Muscle of arm (tissue), 12 donors: ENCODE results near the gene TM9SF4. TPM values are rescaled to one million over a fixed set of nuclear protein-coding genes. Genes with fewer than 3 reads are reported as not detected.
"Not testable (repeated sequence)": the region's sequence is repeated elsewhere in the genome, so short reads cannot be mapped to it uniquely, and the experiment has no call there.

Experiments
- DNase-seq: peaks from one replicate; pipeline ENCODE4 v3.0.0-alpha.2; 2013
- polyA plus RNA-seq, 12 donors: library from polyadenylated mRNA; unstranded; fragments of 120-200 nt; gene quantifications; one replicate each; pipeline ENCODE4 v1.2.1, GENCODE V29; 2013; ENCODE audit not compliant: insufficient read length in 12 of 12

The TM9SF4 gene
- polyA plus RNA-seq, 12 donors, result 37.7 to 58.7 (median 44.8) TPM; not detected in 1

DNA sequence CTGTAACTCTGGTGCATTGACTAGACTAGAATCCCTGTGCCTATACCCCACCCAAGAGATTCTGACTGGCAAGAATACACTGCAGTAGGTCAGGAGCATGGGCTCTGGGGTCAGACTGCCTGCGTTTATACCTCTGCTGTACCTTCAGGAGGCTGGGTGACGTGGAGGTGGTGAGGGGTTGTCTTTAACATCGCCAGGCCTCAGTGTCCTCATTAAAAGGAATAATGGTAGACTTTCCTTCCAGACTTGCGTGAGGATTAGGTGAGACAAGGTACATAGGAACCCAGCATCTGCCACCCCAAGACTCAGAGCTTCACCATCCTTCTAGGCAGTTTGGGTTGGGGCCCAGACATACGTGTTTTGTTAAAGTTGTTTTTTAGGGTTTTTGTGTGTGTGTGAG is 44.3 kb downstream of the TM9SF4 start:
- no peak for DNase-seq

DNA sequence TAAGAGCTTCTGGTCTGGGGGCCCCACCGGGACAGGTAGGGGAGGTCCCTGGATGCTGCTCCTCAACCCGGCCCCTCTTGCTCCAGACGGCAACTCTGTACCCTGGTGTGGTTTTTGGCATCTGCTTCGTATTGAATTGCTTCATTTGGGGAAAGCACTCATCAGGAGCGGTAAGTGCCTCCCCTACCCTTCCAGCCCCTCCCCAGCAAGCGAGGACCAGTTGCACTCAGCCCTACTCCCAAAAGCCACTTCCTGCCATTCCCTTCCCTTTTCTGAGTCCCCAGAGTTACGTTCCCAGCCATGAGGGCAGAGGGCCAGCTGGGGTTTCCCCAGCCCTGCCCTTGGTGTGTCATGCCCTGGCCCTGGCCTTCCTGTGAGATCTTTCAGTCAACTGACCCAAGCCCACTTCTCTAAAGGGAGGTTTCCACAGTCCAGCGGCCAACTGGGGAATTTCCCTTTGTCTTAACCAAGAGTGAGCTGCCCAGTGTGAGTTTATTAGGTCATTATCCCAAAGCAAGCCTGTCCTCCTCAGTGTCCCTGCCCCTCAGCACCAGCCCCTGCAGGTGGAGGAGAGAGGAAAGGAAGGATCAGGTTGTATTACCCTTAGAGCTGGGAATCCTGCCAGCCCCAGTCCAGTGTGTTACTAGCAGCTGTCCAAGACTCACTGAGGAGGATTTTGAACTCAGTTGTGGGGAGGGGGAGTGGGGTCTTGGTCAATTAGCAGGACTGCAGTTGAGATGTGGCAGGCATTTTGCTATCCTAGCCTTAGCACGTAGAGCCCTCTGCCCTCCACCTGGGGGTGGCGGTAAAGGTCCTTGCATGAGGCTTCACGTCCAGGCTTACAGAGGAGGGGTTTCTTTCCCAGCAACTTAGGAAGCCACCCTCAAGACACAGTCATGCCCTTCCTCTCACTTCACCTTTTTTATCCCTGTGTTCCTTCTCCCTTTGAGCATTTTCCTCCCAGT is 45.8 kb downstream of the TM9SF4 start:
- DNase-seq, result peak; percentile 48

GRCh38 chr20:32157611-32158010 is 48.1 kb downstream of the TM9SF4 start:
- DNase-seq, result no peak

- no peak for DNase-seq
These were observed 48.8 kb downstream of the TM9SF4 start for GRCh38 chr20:32158351-32158750.

DNA sequence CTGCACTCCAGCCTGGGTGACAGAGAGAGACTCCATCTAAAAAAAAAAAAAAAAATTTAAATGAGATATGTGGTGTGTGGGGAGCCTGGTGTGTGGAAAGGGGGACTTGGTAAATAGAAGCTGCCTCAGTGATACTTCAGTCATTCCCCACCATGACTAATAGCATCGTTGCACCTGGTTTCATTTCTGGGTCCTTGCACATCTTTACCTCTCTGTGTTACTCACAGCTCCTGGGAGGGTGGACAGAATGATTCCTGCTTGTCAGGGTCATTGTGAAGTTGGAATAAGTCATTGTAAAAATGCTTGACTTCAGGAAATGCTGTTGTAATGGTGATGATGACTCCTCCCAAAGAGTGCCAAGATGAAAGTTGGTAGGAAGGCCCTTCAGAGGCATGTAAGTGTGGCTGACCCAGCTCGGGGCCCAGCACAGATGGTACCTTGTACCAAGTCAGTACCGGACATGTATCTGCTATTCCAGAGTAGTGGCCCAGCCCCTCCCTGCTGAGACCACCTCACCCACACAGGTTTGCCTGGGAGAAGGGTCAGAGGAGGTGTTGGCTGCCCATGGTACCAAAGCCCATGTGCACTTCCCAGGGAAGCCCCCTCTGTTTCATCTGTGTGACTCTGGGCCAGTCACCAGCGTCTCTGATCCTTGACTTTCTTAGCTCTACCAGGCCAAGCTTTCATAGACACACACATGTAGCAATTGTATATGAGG is 49.6 kb downstream of the TM9SF4 start:
- DNase-seq, result no peak

DNA sequence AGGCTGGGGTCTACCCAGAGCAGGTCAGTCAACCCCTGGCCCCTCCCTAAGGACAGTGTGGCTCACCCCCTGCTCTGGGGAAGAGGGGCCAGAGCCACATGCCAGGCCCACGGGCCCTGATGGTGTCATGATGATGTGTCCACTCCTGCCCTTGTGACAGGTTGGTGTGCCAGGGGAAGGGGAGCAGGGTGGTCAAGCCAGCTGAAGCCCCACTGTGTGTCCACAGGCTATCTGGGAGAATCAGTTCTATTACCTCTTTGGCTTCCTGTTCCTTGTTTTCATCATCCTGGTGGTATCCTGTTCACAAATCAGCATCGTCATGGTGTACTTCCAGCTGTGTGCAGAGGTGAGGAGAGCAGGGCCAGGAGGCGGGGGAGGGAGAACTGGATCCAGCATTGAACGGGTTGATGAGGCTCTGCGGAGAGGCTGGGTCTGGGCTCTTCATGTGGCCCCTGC is 50.3 kb downstream of the TM9SF4 start:
- no peak for DNase-seq

- DNase-seq, result no peak
These were observed 50.8 kb downstream of the TM9SF4 start for GRCh38 chr20:32160341-32160740.

GRCh38 chr20:32162351-32162750 is 52.8 kb downstream of the TM9SF4 start:
- no peak for DNase-seq

DNA sequence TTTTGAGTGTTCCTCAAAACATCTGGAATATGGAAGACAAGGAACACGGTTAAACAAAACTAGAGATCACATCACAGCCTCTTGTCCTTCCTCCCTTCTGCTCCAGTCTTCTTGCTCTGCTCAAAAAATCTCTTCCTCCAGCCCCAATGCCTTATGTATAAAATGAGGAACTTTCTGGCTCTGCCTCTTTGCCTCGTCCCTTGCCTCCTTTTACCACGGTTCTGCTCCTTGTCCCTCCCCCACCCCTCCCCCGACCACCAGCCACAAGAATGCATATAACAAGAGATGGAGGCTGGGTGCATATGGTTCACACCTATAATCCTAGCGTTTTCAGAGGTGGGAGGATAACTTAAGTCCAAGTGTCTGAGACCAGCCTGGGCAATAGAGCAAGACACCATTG is 54.4 kb downstream of the TM9SF4 start:
- DNase-seq, result no peak

DNA sequence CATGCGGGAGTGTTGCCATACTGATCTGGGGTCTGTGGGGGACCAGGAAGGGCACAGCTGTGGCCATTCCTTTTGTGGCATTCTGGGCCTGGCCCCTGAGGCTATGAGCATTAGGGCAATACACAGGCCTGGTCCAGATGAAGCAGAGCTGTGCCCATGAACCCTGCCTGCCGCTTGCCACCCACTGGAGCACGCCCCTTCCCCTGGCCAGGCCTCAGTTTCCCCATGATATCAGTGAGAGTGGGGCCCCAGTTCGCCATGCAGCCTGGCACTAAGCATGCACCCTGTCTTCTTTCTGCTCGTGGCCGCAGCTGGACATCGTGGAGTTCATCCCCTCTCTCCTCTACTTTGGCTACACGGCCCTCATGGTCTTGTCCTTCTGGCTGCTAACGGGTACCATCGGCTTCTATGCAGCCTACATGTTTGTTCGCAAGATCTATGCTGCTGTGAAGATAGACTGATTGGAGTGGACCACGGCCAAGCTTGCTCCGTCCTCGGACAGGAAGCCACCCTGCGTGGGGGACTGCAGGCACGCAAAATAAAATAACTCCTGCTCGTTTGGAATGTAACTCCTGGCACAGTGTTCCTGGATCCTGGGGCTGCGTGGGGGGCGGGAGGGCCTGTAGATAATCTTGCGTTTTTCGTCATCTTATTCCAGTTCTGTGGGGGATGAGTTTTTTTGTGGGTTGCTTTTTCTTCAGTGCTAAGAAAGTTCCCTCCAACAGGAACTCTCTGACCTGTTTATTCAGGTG is 55.6 kb downstream of the TM9SF4 start:
- DNase-seq, result no peak

- no peak for DNase-seq
These were observed 56.5 kb downstream of the TM9SF4 start for GRCh38 chr20:32165836-32166545.

DNA sequence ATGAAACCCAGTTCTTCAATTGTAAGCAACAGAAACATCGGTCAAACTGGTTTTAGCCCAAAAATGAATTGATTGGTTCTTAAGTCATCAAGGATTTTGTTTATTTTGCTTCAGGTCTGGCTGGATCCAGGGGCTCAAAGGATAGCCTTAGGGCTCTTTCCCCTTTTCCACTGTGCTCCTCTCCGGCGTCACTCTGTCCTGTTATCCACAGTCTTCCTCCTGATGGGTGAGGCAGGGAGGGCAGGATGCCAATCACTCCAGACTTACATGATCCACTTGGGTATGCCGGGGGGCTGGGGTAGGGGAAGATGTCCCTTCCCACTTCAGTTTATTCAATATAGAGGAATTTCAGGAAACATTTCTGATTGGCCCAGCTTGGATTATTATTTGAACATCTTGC is 58.0 kb downstream of the TM9SF4 start:
- DNase-seq, result no peak

- no peak for DNase-seq
These were observed 58.8 kb downstream of the TM9SF4 start for GRCh38 chr20:32168184-32168910.

GRCh38 chr20:32177696-32178095 is 68.2 kb downstream of the TM9SF4 start:
- not testable (repeated sequence) for DNase-seq

DNA sequence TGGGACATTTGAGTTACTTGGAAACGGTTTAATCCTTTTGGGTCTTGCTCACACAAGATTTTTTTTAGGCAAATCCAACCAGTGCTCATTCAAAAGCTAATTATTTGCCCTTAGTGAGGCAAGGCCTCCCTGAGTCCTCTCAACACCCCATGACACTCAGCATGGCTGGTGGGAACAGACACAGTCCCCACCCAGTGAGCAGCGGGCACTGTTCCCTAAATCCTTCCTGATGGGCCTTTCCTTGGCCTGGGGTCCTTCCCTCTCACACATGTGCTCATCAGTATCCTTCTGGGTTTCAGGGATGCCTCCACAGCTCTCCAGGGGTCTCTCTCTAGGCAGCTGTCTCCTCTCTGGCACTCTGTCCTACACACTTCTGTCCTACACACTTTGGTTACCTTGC is 70.0 kb downstream of the TM9SF4 start:
- DNase-seq, result no peak

- DNase-seq, result no peak
These were observed 70.4 kb downstream of the TM9SF4 start for GRCh38 chr20:32179934-32180333.

DNA sequence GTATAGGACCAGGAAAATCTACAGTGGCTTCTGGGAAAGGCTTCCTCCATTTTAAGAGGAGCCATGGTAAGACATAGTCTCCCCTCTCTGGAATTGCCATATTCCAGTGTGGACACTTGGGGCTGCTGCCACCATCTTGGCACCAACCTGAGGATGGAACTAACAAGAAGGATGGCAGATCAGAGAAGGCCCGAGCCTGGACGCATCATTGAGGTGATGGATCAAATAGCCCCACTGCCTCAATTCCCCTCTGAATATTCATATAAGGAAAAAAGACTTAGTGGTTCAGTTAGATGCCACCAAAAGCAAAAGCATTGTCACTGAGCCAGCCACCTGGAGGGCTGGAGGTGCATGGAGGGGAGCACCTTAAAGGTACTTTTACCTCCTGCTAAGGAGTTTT is 72.1 kb downstream of the TM9SF4 start:
- no peak for DNase-seq

GRCh38 chr20:32183947-32184635 is 74.6 kb downstream of the TM9SF4 start:
- no peak for DNase-seq

GRCh38 chr20:32184961-32185603 is 75.6 kb downstream of the TM9SF4 start:
- no peak for DNase-seq

DNA sequence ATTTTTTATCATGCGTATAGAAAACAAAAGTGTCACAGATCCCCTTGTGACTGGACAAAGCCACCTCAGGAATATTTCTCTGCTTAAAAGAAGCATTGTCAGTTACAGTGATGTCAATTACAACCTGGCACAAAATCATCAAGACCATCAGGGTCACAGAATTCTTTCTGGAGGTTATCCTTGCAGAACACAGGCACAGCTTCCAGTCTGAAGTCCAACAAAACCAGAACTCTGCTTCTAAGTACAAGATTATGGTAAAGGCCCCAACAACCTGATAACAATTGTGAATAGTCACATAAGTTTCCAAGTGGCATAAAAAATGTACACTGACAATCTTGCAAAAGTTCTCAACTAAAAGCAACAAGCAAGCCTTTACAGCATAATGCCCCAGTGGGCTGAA is 77.0 kb downstream of the TM9SF4 start:
- DNase-seq, result no peak
